Erythroblast (primary cell): ENCODE data around the gene GRP.

Experiments used
- DNase-seq, 2 experiments: peaks; one replicate each; lab custom pipeline; 2025; lab: John Stamatoyannopoulos, UW
- GATA1 ChIP-seq: IDR thresholded peaks from 2 replicates; pipeline ENCODE4 v1.6.1; 2011; ENCODE audit warnings: low read depth, mild to moderate bottlenecking, control low read depth, low read length, moderate library complexity
- POLR2A ChIP-seq: IDR thresholded peaks from 2 replicates; pipeline ENCODE4 v1.6.1; 2011; ENCODE audit warnings: mild to moderate bottlenecking, low read length

GRP gene

GRCh38 chr18:59278793-59279192 is 58.8 kb downstream of the GRP start:
- TF ChIP-seq POLR2A (no peak), GATA1 (no peak)
- DNase-seq, result no peak

- TF ChIP-seq POLR2A, result no peak
- TF ChIP-seq GATA1, result no peak
- DNase-seq, result no peak
These were observed 59.2 kb downstream of the GRP start for GRCh38 chr18:59279193-59279592.

- no peak for TF ChIP-seq GATA1
- TF ChIP-seq POLR2A, result no peak
- no peak for DNase-seq
These were observed 59.8 kb downstream of the GRP start for GRCh38 chr18:59279722-59280121.
